Globus pallidus (tissue), 1 donor: ENCODE measurements around the gene EPHB1.
"Not testable (repeated sequence)": the region's sequence is repeated elsewhere in the genome, so short reads cannot be mapped to it uniquely, and the experiment has no call there.

Source experiments
- DNase-seq: peaks from one replicate; pipeline ENCODE4 v3.0.0-alpha.2; 2015; ENCODE audit warnings: low spot score

The EPHB1 gene

DNA sequence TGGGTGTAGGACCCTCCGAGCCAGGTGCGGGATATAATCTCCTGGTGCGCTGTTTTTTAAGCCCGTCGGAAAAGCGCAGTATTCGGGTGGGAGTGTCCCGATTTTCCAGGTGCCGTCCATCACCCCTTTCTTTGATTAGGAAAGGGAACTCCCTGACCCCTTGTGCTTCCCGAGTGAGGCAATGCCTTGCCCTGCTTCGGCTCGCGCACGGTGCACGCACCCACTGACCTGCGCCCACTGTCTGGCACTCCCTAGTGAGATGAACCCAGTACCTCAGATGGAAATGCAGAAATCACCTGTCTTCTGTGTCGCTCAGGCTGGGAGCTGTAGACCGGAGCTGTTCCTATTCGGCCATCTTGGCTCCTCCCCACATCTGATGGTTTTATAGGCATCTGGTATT, 210.6 kb downstream of the EPHB1 start:
- DNase-seq = not testable (repeated sequence)

- no peak for DNase-seq
These were observed 212.5 kb downstream of the EPHB1 start for GRCh38 chr3:135007607-135008006.

- DNase-seq = no peak
These were observed 213.3 kb downstream of the EPHB1 start for GRCh38 chr3:135008326-135008725.

DNA sequence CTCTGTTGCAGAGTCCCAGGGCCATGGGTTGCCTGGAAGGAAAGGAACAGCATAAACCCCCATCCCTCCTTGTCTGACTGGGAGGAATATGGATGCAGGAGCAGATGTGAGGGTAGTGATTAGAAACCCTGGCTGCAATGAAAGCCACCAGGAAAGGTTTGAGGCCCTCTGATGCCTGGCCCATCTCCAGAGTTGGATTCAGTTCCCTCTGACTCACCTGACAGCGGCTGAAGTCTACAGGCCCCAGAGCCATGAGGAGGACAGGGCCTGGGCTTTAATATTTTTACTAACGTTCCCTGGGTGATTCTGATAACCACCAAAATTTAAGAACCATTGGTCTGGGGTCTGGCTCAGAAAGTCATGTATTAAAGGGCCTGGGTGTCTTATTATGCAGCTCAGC, 214.0 kb downstream of the EPHB1 start:
- no peak for DNase-seq

GRCh38 chr3:135012101-135012500, 217.0 kb downstream of the EPHB1 start:
- DNase-seq = no peak

DNA sequence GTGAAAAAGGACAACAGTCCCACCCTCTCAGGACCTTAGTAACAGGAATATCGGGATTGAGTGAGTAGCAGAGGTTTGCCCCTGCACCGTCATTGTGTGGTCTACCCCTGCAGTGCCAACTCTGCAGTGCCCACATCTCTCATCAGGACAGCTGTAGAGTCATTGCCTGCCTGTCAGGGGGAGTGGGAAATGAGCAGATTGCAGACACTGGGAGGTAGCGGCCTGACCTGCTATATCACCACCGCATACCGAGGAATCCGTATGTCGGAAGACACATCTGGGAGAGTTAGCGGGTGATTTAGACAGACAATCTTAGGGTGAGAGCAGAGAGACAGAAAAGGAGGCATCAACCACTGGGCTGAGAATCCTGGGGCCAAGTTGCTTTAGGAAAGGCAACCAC, 218.1 kb downstream of the EPHB1 start:
- no peak for DNase-seq

GRCh38 chr3:135014566-135014965, 219.5 kb downstream of the EPHB1 start:
- no peak for DNase-seq

DNA sequence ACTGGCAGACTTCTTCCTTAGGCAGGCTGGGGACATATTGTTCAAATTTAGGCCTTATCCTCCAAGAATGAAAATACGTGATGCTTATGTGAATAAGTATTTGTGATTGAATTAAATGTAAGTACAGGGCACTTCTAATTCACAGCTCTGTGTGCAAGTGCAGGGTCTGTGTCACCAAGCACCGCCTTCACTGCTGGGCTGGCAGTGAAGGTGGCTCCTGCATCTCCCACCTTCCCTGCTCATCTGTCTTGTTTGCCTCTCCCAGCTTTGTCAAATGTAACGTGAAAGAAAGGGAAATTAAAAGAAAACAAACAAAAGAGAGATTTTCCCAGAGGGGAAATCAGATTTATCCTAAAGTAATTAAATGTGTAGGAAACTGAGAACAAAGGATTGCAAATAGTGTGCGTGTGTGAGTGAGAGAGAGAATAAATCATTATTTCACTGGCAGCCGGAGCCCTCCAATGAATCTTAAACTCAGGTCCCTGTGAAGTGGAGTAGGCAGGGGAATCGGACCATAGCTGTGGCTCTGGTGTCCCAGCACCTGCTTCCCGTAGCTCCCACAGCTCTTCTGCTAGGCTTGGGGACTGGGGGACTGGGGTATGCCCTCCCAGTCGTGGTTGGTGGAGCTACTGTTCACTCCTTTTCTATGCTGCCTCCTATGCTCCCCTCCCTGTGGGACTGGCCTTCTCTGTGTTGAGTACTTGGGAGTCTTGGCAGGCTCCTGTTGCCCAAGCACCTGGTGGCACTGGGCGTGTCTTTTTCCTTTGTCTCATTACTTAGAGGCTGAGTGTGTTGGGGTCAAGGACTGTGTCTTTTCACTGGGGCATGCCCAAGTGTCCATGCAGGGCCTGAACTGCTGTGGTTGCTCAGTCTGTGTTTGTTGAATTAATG, 222.2 kb downstream of the EPHB1 start:
- no peak for DNase-seq

GRCh38 chr3:135018149-135018923, 223.3 kb downstream of the EPHB1 start:
- no peak for DNase-seq

- no peak for DNase-seq
These were observed 225.1 kb downstream of the EPHB1 start for GRCh38 chr3:135020181-135020580.

DNA sequence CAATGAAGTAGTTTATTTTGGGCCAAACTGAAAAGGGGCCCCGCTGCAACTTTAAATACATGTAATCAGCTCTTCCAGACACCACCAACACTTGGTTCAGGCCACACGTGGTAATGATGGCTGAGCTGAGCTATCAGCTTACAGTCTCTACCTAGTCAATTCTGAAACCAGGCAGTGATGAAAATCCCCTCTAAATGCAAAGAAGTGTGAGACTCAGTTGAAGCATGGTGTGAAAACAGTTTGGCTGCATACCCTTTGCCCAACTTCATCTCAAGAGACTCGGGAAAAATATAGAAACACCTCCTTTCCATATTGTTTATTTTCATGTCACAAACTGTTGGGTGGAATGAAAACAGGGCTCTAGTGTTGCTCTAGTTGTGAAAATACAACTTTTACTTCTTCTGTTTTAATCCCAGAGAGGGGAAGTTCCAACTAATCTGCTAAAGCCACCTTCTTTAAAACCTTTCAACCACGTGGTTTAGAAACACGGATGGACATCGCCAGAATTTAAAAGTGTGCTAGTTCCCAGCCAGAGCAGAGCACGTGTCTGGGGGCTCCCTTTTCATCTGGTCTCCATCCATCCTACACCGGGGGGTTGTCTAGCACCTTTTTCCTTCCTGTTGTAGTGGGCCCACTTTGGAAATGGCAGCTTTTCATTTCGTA, 229.1 kb downstream of the EPHB1 start:
- DNase-seq = no peak

- DNase-seq = not testable (repeated sequence)
These were observed 235.9 kb downstream of the EPHB1 start for GRCh38 chr3:135030768-135031615.

GRCh38 chr3:135033737-135034136, 238.7 kb downstream of the EPHB1 start:
- DNase-seq = no peak

DNA sequence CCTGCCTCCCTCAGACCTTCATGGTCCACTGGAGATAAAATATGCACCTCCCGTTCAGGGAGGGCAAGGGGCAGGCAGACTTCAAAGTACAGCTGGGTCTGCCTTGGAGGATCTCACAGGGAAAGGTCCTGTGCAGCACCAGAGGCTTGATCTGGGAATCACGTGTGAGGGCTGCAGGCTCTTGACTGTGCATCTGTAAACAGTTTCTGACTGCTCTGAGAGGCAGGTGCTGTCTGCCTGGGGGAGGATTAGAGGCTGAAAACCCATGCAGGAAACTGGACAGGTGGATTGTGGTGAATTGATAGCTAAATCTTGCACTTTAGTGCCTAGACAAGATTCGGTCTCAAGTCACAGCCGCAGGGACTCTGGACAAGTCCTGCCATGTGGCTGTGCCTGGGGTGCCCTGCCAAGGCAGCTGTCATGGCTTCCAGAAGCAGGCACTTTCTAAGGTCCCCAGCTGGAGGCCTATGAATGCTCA, 239.3 kb downstream of the EPHB1 start:
- no peak for DNase-seq

DNA sequence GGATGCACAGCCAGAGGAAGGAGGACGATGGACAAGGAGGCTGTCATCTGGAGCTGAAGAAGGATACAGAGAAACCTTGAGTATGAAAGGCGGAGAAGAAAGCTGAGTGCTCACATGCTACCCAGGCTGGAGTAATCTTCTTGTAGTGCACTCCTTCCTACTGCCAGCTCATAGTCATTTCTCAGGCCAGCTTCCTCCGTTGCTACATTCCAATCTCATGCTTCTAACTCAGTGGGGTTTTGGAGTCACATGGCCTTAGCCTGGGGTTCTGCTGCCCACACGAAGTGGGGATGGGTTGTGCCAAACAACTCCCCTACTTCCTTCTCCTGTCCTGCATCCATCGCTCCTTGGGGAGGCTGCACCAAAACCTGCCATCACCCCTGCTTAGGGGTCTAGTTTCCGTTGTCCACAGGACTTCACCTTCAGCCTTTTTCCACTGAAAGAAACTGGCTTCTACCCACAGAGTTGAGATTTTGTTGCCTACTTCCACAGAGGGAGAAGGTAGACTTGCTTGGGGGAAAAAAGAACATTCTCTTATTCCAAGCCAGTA, 239.9 kb downstream of the EPHB1 start:
- no peak for DNase-seq

- no peak for DNase-seq
These were observed 243.1 kb downstream of the EPHB1 start for GRCh38 chr3:135038186-135038585.

DNA sequence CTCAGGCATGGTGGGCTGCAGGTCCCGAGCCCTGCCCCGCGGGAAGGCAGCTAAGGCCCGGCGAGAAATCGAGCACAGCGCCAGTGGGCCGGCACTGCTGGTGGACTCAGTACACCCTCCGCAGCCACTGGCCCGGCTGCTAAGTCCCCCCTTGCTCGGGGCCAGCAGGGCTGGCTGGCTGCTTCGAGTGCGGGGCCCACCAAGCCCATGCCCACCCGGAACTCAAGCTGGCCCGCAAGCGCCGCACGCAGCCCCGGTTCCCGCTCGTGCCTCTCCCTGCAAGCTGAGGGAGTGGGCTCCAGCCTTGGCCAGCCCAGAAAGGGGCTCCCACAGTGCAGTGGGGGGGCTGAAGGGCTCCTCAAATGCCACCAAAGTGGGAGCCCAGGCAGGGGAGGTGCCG, 244.5 kb downstream of the EPHB1 start:
- not testable (repeated sequence) for DNase-seq

DNA sequence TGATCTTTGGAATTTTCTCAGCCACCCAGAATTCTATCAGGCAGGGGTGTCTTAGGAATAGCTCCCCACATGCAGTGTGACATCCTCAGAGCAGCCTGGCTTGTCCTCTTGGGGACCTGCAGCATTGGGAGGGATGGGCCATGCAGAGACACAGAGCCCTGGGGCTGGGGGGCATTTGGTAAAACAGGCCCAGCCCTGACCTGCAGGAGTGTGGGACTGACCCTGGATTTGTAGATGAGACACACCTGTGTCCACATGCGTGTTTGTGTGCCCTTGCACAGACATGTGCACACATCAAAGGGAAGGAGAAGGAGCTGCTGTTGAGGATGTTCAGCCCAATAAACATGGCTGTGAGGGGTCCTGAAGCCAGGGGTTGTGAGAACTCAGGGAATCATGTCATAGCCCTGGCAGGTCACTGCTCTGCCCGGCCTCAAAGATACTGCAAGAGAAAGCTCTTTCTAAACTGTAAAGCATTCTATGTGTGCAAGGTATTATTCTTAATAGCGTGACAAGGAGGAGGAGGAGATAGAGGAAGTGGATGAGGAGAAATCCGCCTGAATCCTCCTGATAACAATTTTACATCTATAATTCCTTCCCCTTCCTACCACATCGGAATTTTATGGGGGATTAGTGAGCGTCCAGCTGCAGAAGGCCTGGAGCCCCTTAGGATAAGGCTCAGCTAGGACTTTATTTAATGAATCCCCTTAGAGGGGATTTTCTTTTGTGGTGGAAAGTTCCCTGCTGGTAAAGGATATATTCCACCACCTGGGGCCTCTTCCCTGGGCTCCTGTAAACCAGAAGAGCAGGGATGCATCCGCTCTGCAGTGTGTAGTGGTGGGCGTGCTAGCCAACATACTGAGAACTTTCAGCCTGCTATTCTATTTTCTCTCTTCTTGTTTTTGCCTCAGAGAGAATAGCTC, 245.5 kb downstream of the EPHB1 start:
- DNase-seq = no peak

DNA sequence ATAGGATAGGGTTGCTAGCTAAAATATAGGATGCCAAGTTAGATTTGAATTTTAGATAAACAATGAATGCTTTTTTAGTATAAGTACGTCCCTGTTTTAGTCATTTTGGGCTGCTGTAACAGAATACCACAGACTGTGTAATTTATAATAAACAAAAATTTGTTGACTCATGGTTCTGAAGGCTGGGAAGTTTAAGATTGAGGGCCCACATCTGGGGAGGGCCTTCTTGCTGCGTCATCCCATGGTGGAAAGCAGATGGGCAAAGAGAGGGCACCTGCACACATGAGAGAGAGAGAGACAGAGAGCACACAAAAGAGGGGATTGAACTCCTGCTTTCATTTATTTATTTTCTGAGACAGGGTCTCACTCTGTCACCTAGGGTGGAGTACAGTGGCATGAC, 246.5 kb downstream of the EPHB1 start:
- no peak for DNase-seq

DNA sequence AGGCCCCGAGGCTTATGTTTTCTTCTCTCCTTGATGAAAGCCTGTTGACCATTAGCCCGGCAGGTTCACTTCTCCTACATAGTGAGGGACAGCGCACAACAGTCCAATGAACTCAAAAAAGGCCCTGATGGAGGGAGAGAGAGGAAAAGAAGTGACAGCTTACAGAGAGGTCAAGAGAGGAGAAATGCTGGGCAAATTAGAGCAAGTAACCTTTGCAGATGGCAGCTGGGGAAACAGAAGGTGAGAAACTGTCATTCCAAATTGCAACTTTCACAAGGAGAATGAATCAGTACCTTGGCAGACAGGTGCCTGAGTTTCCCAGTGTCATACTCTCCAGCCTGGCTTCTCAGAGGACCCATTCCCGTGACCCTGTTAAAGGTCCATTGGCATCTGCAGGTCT, 252.0 kb downstream of the EPHB1 start:
- no peak for DNase-seq
